Fibroblast of skin of left biceps (primary cell): Measurements from ENCODE around the gene SLC22A3.
A peak's percentile ranks its signal among the peaks of the same experiment; 100 is the strongest.

Experiments
- DNase-seq, 2 experiments: peaks; one replicate each; pipeline ENCODE4 v3.0.0-alpha.2; 2013; ENCODE audit warnings: low read depth in 2 of 2

The SLC22A3 gene

GRCh38 chr6:160412993-160413392, 64.8 kb downstream of the SLC22A3 start:
- DNase-seq, result no peak

- no peak for DNase-seq
Observed at GRCh38 chr6:160417146-160417545, 69.0 kb downstream of the SLC22A3 start.

GRCh38 chr6:160417550-160417949, 69.4 kb downstream of the SLC22A3 start:
- no peak for DNase-seq

- no peak for DNase-seq
Observed at GRCh38 chr6:160418370-160418769, 70.2 kb downstream of the SLC22A3 start.

DNA sequence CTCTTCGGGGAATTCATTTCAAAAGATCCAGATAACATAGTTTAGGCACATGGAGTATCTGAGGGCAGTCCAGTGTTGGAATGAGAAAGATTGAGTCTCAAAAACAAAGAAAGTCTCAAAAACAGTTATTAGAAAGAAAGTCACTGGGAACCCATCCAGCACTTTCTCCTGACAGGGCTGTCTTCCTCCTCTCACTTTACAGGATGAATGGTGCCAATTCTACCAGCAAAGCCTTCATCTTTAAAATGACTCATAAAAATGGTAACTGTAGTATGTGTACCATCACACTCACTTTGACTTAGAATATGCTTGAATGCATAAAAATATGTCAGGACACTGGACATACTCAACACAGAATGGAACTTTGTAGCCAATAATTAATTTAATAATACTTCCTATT, 71.3 kb downstream of the SLC22A3 start:
- DNase-seq, result no peak

DNA sequence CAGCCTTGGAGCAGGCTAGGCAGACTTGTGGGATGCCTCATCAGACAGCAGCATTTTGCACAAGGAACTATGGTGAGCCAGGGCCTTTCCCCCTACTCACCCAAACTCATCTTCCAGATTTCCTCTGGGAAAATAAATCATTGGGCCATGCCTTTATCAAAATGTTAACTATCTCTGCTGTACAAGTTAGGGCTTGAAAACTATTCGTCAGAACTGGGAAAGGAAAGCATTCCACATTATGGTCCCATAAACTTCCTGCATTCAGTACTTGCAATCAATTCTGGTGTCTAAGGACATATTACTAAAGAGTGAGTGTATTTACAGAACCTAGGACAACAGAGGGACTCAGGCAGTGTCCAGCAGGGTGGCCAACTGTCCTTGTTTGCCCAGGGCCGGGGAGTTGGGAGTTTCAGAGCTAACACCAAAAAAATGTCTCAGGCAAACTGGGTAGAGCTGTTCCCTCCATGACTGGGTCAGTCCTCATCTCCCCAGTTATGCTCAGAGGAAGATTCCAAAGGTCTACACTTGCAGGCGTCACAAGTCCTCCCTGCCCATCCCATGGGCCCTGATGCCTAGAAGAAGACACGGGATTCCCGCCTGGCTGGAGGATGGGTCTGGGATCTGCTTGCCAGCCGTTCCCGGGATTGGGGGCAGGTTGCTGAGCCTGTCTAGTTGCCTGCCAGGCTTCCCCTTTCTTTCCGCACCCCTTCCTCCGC, 72.2 kb downstream of the SLC22A3 start:
- DNase-seq, result no peak

GRCh38 chr6:160420969-160421556, 72.9 kb downstream of the SLC22A3 start:
- DNase-seq, result no peak

DNA sequence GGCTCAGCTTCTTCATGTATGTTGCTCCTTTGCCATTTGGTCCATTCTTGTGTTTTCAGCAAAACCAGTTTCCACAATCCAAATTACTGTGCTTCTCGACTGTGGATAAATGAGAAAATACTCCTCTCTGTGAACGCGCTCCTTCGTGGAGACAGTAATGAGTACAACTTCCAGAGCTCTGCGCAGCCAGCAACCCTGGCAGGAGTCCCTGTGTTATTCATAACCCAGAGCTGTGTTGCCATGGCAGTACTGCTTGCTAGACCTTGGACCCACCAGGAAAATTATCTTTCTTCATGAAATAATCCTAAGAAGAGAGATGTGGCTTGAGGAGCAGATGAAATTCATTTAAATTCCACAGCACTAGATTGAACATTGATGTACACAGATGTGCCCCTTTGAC, 73.7 kb downstream of the SLC22A3 start:
- DNase-seq, result no peak

DNA sequence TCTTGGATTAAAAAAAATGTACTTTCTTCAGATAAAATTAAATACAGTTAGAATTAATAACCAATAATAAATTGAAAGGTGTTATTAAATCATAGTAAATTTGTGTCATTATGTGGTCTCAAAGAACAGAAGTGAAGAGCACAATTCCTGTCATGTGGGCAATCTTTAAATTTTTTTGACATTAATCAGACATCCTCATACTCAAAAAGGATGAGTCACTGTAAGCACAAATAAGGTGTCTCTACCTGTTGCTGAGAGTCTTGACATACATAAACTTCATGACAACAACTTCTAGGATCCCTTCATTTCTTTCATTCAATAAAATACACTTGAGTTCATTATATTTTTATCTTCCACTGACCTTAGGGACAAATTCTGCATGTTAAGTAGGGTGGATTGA, 76.1 kb downstream of the SLC22A3 start:
- DNase-seq, result no peak

- no peak for DNase-seq
Observed at GRCh38 chr6:160426136-160426535, 78.0 kb downstream of the SLC22A3 start.

- DNase-seq, result no peak
Observed at GRCh38 chr6:160427312-160428068, 79.3 kb downstream of the SLC22A3 start.

DNA sequence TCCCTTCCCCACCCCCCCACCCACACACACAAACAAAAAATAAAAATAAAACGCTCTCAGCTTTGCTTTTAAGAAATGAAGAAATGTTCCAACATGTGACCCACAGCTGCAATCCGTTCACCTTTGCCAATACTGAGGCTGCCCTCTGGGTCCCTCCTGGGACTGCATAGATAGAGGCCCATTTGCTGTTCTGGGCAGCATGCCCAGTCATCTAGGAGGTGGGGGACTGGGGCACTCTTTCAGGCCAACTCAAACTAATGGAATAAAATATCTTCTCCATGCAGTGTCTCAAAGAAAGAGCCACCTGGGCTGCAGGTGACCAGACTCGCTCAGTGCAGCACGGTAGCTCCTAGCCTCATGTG, 79.9 kb downstream of the SLC22A3 start:
- no peak for DNase-seq

DNA sequence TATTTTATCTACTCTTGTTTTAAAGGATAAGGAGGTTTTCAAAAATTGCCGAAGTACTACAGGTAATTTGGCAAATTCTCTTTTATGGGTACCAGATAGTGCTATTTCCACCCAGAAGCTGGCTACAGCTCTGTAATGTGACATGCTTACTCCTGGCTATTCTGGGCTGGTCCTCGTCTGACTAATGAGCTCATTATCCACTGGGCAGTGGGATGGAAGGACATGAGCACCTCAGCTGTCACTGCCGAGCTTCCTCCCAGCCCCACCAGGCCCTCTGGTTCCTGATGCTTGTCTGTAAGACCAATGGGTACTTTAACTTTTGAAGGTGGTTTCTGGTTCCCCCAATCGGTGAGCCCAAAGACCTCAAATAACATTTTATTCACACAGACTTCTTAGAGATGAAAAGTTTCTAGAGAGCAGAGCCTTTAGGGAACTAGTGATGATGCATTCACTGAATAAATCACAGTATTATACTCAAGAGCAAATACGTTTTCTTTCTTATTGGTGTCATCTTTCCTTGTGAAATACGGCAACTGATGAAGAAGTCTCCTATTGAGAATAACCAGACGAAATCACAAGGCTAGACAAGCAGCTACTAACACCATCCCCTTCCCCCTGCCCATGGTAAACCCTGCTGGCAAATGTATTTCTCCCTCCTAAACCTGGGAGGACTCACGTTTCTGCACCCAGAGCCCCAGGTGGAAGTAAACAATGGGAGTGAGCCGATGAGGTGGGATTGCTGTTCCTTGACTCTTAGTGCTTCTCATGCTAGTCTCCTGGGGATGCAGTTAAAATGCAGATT, 80.8 kb downstream of the SLC22A3 start:
- no peak for DNase-seq

GRCh38 chr6:160429620-160429895, 81.4 kb downstream of the SLC22A3 start:
- no peak for DNase-seq

DNA sequence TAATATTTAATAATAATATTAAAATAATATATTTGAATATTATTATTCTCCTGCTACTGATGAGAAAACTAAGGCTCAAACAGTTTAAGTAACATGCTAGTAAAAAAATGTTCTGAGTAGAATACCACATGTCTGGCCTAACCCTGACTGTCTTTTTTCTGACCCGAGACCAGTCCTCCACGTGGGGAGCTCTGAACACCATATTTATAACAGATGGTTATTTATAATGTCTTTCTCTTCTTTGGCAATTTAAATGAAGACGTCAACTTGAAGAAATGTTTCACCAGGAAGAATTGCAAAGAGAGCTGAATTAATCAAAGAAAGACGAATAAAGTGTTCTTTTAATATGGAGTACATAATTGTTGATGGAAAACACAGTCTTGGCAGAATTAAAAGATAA, 82.0 kb downstream of the SLC22A3 start:
- DNase-seq, result no peak

DNA sequence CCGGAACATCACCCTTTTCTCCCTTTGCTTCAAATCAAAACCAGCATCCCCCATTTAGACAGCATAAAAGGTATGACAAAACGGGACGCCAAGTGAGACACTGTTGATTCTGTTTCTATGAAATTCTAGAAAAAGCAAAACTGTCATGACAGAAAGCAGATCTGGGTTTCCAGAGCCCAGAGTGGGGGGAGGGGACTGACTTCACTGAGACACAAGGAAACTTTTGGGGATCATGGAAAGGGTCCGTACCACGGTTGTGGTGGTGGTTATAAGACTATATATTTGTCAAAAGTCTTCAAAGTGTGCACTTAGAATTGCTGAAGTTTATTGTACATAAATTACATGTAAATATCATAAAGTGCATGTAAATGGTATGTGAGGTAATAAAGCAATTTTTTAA, 82.6 kb downstream of the SLC22A3 start:
- no peak for DNase-seq

DNA sequence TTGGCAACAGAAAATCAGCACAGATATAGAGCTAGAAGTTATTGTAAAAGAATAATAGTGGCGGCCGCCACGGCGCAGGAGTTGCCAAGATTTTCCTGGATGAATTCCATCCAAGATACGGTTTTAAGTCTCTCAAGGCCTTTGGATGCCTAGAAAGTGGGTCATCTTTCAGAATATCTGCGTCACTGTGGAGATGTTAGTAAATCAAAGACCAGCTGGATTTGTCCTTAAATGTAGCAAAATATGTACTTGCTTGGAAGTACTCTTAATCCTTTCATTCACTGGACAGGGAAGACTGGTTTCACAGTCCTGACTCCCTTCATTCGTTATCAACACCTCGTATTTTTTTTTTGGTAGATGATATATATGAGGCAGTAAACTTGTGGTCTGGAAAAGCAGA, 83.0 kb downstream of the SLC22A3 start:
- peak; percentile 74 to 81 for DNase-seq

DNA sequence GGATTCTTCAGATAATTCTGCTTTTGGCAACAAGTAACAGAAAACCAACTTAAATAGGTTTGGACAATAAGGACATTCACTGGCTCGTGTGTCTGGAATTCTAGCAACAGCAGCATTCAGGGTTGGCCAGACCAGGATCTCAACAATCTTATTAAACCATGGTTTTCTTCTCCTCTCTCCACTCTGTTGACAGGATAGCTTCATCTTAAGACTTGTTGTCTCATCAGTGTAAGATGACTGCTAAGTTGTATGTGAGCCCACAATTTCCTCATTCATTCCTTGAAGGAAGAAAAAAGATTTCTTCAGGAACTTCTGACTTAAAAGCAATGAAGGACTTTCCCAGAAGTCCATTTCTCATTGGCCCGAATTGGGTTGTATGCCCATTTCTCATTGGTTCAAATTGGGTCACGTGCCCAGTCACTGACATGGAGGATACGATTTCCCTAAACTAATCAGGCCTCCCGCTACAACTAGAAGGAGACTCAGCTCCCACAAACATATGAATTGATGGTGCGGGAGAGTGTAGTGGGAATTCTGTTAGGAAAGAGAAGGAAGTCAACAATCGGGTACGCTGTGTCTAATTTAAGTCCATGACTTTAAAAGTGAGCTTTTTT, 83.7 kb downstream of the SLC22A3 start:
- peak in 1 of 2 experiments; percentile 6 for DNase-seq

DNA sequence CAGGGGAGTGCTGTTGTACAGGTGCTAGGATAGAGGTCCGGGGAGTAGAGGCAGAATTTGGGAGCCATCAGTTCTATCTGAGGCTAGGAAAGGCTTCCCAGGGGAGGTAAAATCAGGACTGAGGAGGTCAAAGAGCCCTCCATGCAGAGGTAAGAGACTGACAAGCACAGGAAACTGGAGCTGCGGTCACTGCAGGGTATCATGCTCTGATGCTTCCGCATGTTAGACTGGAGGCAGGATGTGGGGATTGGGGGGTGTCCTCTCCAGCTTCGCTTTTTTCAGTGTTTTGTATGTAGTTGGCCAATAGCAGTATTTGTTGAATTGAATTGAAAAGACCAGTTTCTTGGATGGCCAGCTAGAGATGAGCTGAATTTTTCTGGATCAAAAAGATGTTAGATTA, 87.8 kb downstream of the SLC22A3 start:
- DNase-seq, result no peak

GRCh38 chr6:160437154-160437553, 89.0 kb downstream of the SLC22A3 start:
- no peak for DNase-seq

GRCh38 chr6:160437775-160438174, 89.6 kb downstream of the SLC22A3 start:
- DNase-seq, result no peak

GRCh38 chr6:160438481-160438880, 90.3 kb downstream of the SLC22A3 start:
- DNase-seq, result no peak
